T-helper 2 cell treated with Interferon-gamma antibody and Interleukin-4, amounts not matched to agents 100 ng/mL and 5 ng/mL, for 36 hours (primary cell): ENCODE results near the gene ARHGEF17. TPM values are rescaled to one million over a fixed set of nuclear protein-coding genes. Genes with fewer than 3 reads are reported as not detected.

Source experiments
- intact Hi-C: fragments of 100-400 bp; cut with micrococcal nuclease; formaldehyde crosslinking; loops from one replicate; pipeline ENCODE4 v1.15.1; 2023
- total RNA-seq: library from RNA; stranded (reverse); gene quantifications from 2 replicates; pipeline ENCODE4 v1.2.3, GENCODE V29; 2022

ARHGEF17 gene
- total RNA-seq, 1 donor from 2014 or later, result 0.11 TPM

- intact Hi-C loops, result no loop called here
Measured at GRCh38 chr11:73355109-73355508, 47.0 kb downstream of the ARHGEF17 start.

- intact Hi-C loops, result no loop called here
Measured at GRCh38 chr11:73356979-73357860, 49.1 kb downstream of the ARHGEF17 start.

GRCh38 chr11:73358071-73358470 lies 50.0 kb downstream of the ARHGEF17 start:
- intact Hi-C loops, result no loop called here

DNA sequence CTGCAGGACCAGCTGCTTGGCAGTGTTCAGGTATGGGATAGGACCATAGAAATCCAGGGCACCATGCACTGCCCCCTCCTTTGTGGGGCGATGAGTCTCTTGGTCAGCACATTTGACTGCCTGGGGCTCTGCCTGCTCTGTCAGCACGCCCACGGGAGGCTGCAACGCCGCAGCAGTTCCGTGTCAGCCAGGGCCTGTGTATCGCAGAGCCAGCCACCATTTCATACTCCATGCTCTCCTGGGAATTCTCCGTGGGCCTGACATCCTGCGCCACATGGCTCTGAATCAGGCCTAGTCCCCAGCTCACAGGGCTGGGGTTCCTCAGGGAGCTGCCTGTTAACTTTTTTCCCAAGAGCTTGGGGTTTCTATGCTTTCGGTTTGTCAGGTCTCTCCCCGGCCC lies 51.3 kb downstream of the ARHGEF17 start:
- intact Hi-C loops, result no loop called here

- intact Hi-C loops, result no loop called here
Measured at GRCh38 chr11:73359930-73360742, 52.1 kb downstream of the ARHGEF17 start.

GRCh38 chr11:73360743-73361369 lies 52.8 kb downstream of the ARHGEF17 start:
- intact Hi-C loops, result no loop called here

GRCh38 chr11:73361953-73362776 lies 54.1 kb downstream of the ARHGEF17 start:
- intact Hi-C loops, result no loop called here

DNA sequence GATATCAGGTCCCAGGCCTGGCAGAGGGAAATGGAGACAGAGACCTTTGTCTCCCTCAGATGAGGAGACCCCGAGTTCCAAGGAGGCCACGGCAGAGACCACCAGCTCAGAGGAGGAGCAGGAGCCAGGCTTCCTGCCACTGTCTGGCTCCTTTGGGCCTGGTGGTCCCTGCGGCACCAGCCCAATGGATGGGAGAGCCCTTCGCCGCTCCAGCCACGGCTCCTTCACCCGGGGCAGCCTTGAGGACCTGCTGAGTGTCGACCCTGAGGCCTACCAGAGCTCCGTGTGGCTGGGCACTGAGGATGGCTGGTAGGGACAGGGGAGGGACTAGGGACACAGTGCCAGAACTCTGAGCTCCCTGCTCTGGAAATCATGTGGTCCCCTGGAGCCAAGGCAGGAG lies 55.1 kb downstream of the ARHGEF17 start:
- intact Hi-C loops, result no loop called here

DNA sequence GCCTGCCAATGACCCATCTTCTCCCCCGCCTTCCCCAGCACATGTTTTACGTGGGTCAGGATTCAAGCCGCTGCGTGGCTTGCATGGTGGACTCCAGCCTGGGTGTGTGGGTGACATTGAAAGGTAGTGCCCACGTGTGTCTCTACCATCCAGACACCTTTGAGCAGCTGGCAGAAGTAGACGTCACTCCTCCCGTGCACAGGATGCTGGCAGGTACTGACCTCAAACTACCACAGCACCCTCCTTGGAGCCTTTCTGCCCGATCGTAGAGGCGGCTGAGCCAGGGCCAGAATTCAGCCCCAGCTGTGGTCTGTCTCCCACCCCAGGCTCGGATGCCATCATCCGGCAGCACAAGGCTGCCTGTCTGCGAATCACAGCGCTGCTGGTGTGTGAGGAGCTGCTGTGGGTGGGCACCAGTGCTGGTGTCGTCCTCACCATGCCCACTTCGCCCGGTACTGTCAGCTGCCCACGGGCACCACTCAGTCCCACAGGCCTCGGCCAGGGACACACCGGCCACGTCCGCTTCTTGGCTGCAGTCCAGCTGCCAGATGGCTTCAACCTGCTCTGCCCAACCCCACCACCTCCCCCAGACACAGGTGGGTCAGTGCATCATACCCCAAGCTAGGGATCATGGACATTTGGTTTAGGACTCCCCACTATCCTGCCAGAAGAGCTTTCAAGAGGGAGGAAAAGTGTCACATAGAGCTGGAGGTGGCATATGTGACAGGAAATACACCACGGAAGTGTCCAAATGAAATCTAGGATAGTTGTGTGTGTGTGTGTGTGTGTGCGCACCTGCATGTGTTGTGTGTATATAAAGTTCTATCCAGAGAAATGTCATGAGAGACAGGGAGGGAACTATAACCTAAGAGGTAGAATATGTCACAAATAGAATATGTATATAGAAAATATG lies 57.5 kb downstream of the ARHGEF17 start:
- intact Hi-C loops, result loop anchor here (1.0 to 2.0 kb wide), 2 partner anchors 11 to 15 kb away; partner anchors contain the start of gene RELT

GRCh38 chr11:73366265-73366610 lies 58.2 kb downstream of the ARHGEF17 start:
- intact Hi-C loops, result loop anchor here (1.0 to 2.0 kb wide), 2 partner anchors 10 to 15 kb away; partner anchors contain the start of gene RELT

DNA sequence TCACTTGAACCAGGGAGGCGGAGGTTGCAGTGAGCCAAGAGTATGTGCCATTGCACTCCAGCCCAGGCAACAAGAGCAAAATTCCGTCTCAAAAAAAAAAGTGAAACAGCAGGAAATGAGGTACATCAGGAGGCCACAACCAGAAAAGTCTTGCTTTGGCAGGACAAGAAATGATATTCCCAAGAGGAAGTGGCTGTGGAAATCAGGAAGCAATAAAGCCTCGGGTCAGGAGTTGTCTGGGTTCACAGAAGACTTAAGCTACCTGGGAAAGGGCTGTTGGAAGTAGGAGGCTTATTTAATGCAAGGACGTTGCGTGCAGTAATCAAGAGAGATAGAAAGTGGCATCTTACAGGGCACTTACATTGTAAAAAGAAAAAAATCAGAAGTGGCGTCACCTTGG lies 58.9 kb downstream of the ARHGEF17 start:
- intact Hi-C loops, result loop anchor here (1.0 to 2.0 kb wide), 2 partner anchors 9 to 16 kb away; partner anchors contain the start of gene RELT

GRCh38 chr11:73367482-73368024 lies 59.5 kb downstream of the ARHGEF17 start:
- intact Hi-C loops, result loop anchor here (2.0 kb wide), 1 partner anchor 17 kb away; no protein-coding TSS in a partner anchor

GRCh38 chr11:73372375-73372993 lies 64.4 kb downstream of the ARHGEF17 start:
- intact Hi-C loops, result loop anchor here (10.0 kb wide), 1 partner anchor 412 kb away; the partner anchor contains the start of gene MRPL48

- intact Hi-C loops, result loop anchor here (10.0 kb wide), 1 partner anchor 411 kb away; the partner anchor contains the start of gene MRPL48
Measured at GRCh38 chr11:73374151-73374550, 66.1 kb downstream of the ARHGEF17 start.

GRCh38 chr11:73375830-73376159 lies 67.7 kb downstream of the ARHGEF17 start:
- intact Hi-C loops, result loop anchor here (1.0 to 10.0 kb wide), 9 partner anchors 9 to 1448 kb away; partner anchors contain the start of genes ARHGEF17, FAM168A, MRPL48 and RNF121

- intact Hi-C loops, result loop anchor here (1.0 to 10.0 kb wide), 9 partner anchors 10 to 1449 kb away; partner anchors contain the start of genes ARHGEF17, FAM168A, MRPL48 and RNF121
Measured at GRCh38 chr11:73376160-73376802, 68.2 kb downstream of the ARHGEF17 start, which contains the start of gene RELT. Gene RELT (plus strand): TSS chr11:73376399. CDS start chr11:73389137, 12,738 bp downstream.

DNA sequence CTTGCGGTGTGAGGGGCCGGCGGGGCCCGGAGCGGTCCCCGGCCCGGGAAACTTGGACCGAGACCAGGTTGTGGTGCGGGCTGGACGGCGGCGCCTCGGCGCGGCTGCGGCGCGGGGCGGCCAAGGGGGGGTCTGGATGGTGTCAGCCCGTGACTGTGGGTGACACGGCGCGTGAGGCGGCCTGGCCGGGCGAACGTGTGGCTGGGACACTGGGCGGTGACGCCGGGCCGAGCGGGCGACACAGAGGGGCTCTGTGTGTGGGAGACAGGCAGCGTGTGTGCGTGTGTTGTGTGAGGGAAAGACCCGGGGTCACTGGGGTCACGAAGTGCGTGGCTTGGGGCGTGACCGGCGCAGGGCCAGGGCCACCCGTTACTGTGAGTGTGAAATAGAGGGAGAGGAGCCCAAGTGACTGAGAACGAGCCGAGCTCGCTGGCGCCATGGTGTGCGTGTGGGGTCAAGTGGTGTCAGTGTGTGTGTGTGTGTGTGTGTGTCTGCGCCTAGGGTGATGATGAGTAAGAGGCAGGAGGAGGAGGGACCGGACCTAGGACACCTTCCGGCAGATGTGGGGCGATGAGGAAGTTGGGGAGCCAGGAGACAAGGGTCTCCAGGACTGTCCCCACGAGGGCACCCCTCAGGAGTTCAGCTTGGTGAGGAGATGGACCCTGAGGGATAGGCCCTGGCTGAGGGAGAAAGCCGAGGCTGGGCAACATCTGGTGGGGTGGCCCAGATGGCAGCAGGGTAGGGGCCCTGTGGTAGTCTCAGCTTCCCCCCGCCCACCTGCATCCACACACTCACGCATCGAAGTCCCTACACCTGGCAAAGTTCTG lies 68.9 kb downstream of the ARHGEF17 start:
- intact Hi-C loops, result loop anchor here (1.0 to 10.0 kb wide), 9 partner anchors 11 to 1450 kb away; partner anchors contain the start of genes ARHGEF17, FAM168A, MRPL48 and RNF121
